ENCODE data around the gene CBX4. TPM values are rescaled to one million over a fixed set of nuclear protein-coding genes. Genes with fewer than 3 reads are reported as not detected.

Gene CBX4
- total and polyA plus RNA-seq, 2 of the 13 experiments (the other 11 are each of a cell fraction or from before 2014, with no cell fraction given), result 25.8 to 50.8 TPM

- H2AFZ ChIP-seq (ENCODE audit: low read length), result no peak overlapping the region
- no peaks in the 10 kb centered on the region for H3K79me2 ChIP-seq (ENCODE audit: insufficient read depth, low read length)
- ChIA-PET CTCF (ENCODE audit: low intra/inter-chr PET ratio, low total read pairs) (no interaction called here), POLR2A (interaction anchor here (2.6 to 16.5 kb wide), 2 partner anchors 17 to 178 kb away, joined by 17 to 274 read pairs; no protein-coding TSS in a partner anchor)
- 92% methylated on average over 88 of the region's 96 CpGs for WGBS (ENCODE audit: low lambda C conversion rate)
- H3K27me3 ChIP-seq (ENCODE audit: control insufficient read depth in 1 of 2, insufficient read depth in 2 of 2, low read length in 2 of 2), result peaks cover 9 to 59% of the 10 kb centered on the region in 2 experiments
- H3K4me2 ChIP-seq (ENCODE audit: low read depth, low read length), result no peak overlapping the region
- H3K36me3 ChIP-seq (replicated peaks in 1 of 2; ENCODE audit: control insufficient read depth in 1 of 2, insufficient read depth in 2 of 2, low read length in 2 of 2), result no peaks in the 10 kb centered on the region
- no peak overlapping the region for H3K4me3 ChIP-seq (replicated peaks in 1 of 3; ENCODE audit: insufficient read depth in 1 of 3, low read depth in 2 of 3, low read length in 3 of 3)
- no peak for FAIRE-seq
- H3K9me3 ChIP-seq (ENCODE audit: low read length), result no peaks in the 10 kb centered on the region
- DNase-seq (ENCODE audit: low spot score), result no peak
- intact Hi-C loops (cut with micrococcal nuclease; ENCODE audit: unreplicated experiment), result no loop called here
- H3K27ac ChIP-seq (ENCODE audit: extremely low read length, insufficient read depth, low read length), result no peak overlapping the region
- BruUV-seq (replicated peaks), result no TSS peak
- H3K4me1 ChIP-seq (ENCODE audit: insufficient read depth, low read length), result peaks cover 56% of the 10 kb centered on the region
- peak; percentile 85 for TF ChIP-seq HNRNPL (IDR thresholded peaks at IDR 0.05; ENCODE audit: low read depth, low read length)
- TF ChIP-seq CEBPB (IDR thresholded peaks at IDR 0.05; ENCODE audit: borderline replicate concordance, low read depth, low read length), result peak; percentile 45; the same call in 1 of the 2 replicates
- TF ChIP-seq, protein P1, sequence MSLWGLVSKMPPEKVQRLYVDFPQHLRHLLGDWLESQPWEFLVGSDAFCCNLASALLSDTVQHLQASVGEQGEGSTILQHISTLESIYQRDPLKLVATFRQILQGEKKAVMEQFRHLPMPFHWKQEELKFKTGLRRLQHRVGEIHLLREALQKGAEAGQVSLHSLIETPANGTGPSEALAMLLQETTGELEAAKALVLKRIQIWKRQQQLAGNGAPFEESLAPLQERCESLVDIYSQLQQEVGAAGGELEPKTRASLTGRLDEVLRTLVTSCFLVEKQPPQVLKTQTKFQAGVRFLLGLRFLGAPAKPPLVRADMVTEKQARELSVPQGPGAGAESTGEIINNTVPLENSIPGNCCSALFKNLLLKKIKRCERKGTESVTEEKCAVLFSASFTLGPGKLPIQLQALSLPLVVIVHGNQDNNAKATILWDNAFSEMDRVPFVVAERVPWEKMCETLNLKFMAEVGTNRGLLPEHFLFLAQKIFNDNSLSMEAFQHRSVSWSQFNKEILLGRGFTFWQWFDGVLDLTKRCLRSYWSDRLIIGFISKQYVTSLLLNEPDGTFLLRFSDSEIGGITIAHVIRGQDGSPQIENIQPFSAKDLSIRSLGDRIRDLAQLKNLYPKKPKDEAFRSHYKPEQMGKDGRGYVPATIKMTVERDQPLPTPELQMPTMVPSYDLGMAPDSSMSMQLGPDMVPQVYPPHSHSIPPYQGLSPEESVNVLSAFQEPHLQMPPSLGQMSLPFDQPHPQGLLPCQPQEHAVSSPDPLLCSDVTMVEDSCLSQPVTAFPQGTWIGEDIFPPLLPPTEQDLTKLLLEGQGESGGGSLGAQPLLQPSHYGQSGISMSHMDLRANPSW (CRISPR knock-in tag; IDR thresholded peaks at IDR 0.05; ENCODE audit: borderline replicate concordance), result no peak
- 0 out of 2 replicates have a peak, but pooled peaks have one; percentile 42 for TF ChIP-seq ZBTB38 (CRISPR knock-in tag; IDR thresholded peaks at IDR 0.05)
- TF ChIP-seq HOXA3 (CRISPR knock-in tag; IDR thresholded peaks at IDR 0.05), result 0 out of 2 replicates have a peak, but pooled peaks have one; percentile 9
- no peak for TF ChIP-seq SNAPC2 (CRISPR knock-in tag; IDR thresholded peaks at IDR 0.05)
- no peaks in the 10 kb centered on the region for H4K20me1 ChIP-seq (ENCODE audit: insufficient read depth, low read length)
- in situ Hi-C loops (cut with HindIII; ENCODE audit: extremely low pct_ligation_motif_present, low pct_unique_long_range_greater_than_20kb), result loop anchor here (5.0 kb wide), 1 partner anchor 177 kb away; no protein-coding TSS in a partner anchor
- H3K9ac ChIP-seq (ENCODE audit: insufficient read depth, low read depth, low read length), result no peak overlapping the region
- no peak for ATAC-seq
Observed at GRCh38 chr17:79814974-79815835, 24.0 kb downstream of the CBX4 start.
